Cardiac fibroblast (primary cell): ENCODE results near the gene LRBA.

Experiments
- DNase-seq, 2 donors: peaks; one replicate each; pipeline versions ENCODE4 v3.0.0 to v3.0.0-alpha.2; 2010; ENCODE audit warnings: low read depth in 2 of 2
- H3K4me3 ChIP-seq, 2 donors: replicated peaks in 1 of 2; 1 replicate in 1 of 2; 2 replicates in 1 of 2; pipeline ENCODE4 v1.5.1; 2011; ENCODE audit warnings: low read depth in 2 of 2, low read length in 2 of 2, mild to moderate bottlenecking in 2 of 2, moderate library complexity in 1 of 2
- TF ChIP-seq, protein P1 (sequence below): IDR thresholded peaks from one replicate; pipeline ENCODE4 v1.5.1; 2011; ENCODE audit warnings: low read depth, mild to moderate bottlenecking, low read length, inconsistent platforms

Gene LRBA

DNA sequence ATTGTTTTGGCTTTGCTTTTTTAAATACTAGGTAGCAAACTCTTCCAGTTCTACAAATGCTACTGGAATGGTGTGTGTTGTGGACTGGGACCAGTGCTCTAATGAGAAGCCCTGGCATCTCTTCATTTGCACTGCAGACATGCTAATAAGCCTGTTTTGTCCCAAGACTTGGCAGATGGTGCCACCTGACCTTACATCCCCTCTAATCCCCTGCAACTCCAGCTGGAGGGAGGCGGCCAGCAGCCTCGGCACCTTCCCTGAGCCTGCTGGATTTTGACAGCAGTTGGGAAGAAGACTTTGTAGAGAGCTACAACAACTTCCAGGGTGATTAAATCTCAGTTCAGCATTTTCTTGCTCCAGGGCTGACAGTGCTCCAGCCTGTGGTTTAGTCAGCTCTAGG is 736.9 kb downstream of the LRBA start:
- H3K4me3 ChIP-seq: no peak overlapping the region
- no peak for DNase-seq
- TF ChIP-seq, protein P1, sequence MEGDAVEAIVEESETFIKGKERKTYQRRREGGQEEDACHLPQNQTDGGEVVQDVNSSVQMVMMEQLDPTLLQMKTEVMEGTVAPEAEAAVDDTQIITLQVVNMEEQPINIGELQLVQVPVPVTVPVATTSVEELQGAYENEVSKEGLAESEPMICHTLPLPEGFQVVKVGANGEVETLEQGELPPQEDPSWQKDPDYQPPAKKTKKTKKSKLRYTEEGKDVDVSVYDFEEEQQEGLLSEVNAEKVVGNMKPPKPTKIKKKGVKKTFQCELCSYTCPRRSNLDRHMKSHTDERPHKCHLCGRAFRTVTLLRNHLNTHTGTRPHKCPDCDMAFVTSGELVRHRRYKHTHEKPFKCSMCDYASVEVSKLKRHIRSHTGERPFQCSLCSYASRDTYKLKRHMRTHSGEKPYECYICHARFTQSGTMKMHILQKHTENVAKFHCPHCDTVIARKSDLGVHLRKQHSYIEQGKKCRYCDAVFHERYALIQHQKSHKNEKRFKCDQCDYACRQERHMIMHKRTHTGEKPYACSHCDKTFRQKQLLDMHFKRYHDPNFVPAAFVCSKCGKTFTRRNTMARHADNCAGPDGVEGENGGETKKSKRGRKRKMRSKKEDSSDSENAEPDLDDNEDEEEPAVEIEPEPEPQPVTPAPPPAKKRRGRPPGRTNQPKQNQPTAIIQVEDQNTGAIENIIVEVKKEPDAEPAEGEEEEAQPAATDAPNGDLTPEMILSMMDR: no peak

DNA sequence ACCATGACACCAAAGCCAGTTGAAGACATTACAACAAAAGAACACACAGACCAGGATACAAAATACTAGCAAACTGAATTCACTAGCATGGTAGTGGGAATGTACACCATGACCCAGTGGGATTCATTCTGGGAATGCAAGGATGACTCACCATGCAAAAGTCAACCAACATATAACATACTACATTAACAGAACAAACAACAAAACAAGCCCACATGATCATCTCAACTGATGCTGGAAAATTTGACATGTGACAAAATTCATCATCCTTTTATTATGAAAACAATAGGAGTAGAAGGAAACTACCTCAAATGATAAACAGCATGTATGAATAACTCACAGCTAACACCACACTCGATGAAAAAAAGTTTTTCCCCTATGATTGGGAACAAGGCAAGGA is 746.6 kb downstream of the LRBA start:
- H3K4me3 ChIP-seq: no peak overlapping the region
- TF ChIP-seq, protein P1: no peak
- peak; percentile 15 to 53 for DNase-seq

DNA sequence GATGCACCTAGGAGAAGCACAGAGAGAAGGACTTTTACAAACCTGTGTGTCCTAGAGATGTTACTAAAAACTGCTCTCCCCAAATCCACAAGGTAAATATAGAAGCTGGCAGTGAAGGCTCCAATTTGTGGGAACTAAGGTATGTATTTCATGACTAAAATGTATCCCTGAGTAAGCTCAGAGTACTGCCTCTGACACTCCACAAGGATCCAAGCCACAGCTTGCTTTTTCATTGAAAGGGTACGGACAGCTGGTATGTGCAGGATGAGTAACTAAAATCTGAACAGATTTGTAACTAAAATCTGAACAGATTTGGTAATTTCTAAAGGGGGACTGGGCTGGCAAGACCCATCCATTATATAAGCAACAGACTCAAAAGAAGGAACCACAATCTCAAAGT is 749.3 kb downstream of the LRBA start:
- no peak overlapping the region for H3K4me3 ChIP-seq
- DNase-seq: no peak
- TF ChIP-seq, protein P1: no peak

DNA sequence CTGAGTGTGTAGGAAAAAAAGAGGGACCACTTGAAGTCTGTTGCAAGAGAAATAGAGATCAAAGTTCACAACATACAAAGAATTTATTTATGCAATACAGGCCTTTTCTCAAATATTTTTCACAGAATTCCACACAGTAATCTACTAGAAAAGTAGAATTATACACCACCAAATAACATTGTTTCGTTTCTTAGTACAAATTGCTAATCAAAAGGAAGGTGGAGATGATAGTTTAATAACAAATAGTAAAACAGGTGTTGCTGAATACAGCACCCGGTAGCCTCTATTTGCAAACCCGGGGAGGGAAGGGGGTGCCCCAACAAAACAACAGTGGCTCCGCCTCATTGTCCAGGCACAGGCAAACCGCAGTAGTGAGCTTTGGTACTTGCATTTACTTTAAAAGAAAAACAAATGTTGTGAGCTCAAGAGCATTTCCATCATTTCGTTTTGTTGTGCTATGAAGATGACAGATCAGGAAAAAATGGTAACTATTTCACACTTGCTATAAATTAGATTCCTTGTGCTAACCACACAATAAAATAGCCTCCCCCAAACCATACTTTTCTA is 750.4 kb downstream of the LRBA start:
- peak in 1 of 2 donors; percentile 15 for DNase-seq
- no peak overlapping the region for H3K4me3 ChIP-seq
- TF ChIP-seq, protein P1: no peak

DNA sequence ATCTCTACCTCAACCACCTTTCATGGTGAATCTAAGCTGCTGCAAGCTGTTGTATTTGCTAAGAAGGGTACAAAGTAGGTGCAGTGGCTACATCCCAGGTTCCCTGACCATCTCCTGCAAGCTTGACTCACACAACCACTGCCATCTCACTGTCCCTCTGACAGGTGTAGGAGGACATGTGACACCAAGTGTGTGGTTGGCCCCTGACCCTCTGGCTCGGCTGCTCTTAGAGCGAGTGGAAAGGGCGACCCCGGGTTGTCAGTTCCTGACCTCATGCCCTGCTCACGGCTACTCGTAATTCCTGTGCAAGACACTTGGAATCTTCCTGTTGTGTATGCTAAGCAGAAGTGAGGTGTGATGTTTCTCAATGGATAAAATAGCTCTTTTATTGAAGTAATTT is 752.5 kb downstream of the LRBA start:
- DNase-seq: no peak
- no peak overlapping the region for H3K4me3 ChIP-seq
- TF ChIP-seq, protein P1: no peak

DNA sequence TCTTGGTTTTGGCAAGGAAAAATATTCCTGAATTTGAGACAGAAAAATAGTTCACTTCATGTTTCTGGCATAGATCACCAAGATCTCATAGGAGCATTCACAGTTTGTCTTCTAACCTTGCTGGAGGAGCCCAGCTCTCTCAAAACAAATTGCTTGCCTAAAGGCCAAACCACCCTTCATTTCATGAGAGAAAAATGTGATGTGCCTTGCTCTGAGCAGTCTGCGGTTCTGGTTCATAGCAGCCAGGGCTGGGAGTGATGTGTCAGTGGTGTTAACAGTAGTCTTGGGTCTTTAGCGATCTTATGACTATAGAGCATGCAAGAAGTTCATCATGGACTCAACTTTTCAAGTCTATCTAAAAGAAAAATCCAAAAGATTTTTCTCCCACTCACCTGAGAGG is 753.5 kb downstream of the LRBA start:
- no peak for DNase-seq
- TF ChIP-seq, protein P1: no peak
- H3K4me3 ChIP-seq: no peak overlapping the region
